HepG2 (cell line): ENCODE measurements around the gene PPP4C. TPM values are rescaled to one million over a fixed set of nuclear protein-coding genes. Genes with fewer than 3 reads are reported as not detected.

Experiments used
- CHCHD3 ChIP-seq: sonication (generic); formaldehyde crosslinking; IDR thresholded peaks from 2 replicates; pipeline ENCODE4 v1.8.0; 2022; ENCODE audit warnings: mild to moderate bottlenecking, missing genetic modification reagents, moderate library complexity
- ETV6 ChIP-seq: sonication (generic); formaldehyde crosslinking; conservative IDR thresholded peaks from 2 replicates; pipeline ENCODE4 v1.4.0; 2020; ENCODE audit warnings: missing genetic modification reagents
- HBP1 ChIP-seq: IDR thresholded peaks from 2 replicates; pipeline ENCODE4 v1.6.1; 2016; ENCODE audit warnings: low read depth, control low read depth
- JUNB ChIP-seq: sonication (generic); formaldehyde crosslinking; IDR thresholded peaks from 2 replicates; pipeline ENCODE4 v1.8.0; 2022; ENCODE audit warnings: missing genetic modification reagents, mild to moderate bottlenecking, borderline replicate concordance
- KLF13 ChIP-seq: sonication (generic); formaldehyde crosslinking; IDR thresholded peaks from 2 replicates; pipeline ENCODE4 v1.4.0; 2020; ENCODE audit warnings: mild to moderate bottlenecking, missing genetic modification reagents
- KMT2A ChIP-seq: sonication (generic); formaldehyde crosslinking; IDR thresholded peaks from 2 replicates; pipeline ENCODE4 v1.4.0; 2020; ENCODE audit warnings: missing genetic modification reagents
- MAF1 ChIP-seq: sonication (generic); formaldehyde crosslinking; IDR thresholded peaks from 2 replicates; pipeline ENCODE4 v1.5.0; 2020; ENCODE audit warnings: missing genetic modification reagents, borderline replicate concordance
- MIXL1 ChIP-seq: IDR thresholded peaks from 2 replicates; pipeline ENCODE4 v1.6.1; 2016
- NCOA5 ChIP-seq: sonication (generic); formaldehyde crosslinking; IDR thresholded peaks from 2 replicates; pipeline ENCODE4 v1.4.0; 2020; ENCODE audit warnings: missing genetic modification reagents
- NFE2L2 ChIP-seq: fragments of 150-350 bp; IDR thresholded peaks from 2 replicates; pipeline ENCODE4 v1.6.1; 2014; ENCODE audit warnings: low read length
- NFYB ChIP-seq: sonication (generic); formaldehyde crosslinking; IDR thresholded peaks from 2 replicates; pipeline ENCODE4 v1.4.0; 2020; ENCODE audit warnings: missing genetic modification reagents
- PHF21A ChIP-seq: sonication (generic); formaldehyde crosslinking; IDR thresholded peaks from 2 replicates; pipeline ENCODE4 v1.5.0; 2020; ENCODE audit warnings: mild to moderate bottlenecking, missing genetic modification reagents
- SRF ChIP-seq: IDR thresholded peaks from 2 replicates; pipeline ENCODE4 v1.6.1; 2011; ENCODE audit warnings: mild to moderate bottlenecking, low read depth, low read length, moderate library complexity
- SRSF4 ChIP-seq: fragments of 200-400 bp; formaldehyde crosslinking; IDR thresholded peaks from one replicate; pipeline ENCODE4 v1.6.1; 2018; ENCODE audit warnings: mild to moderate bottlenecking, low read depth, low read length, moderate library complexity; ENCODE audit not compliant: poor library complexity, severe bottlenecking
- TARDBP ChIP-seq: sonication (generic); formaldehyde crosslinking; IDR thresholded peaks from 2 replicates; pipeline ENCODE4 v1.8.0; 2022; ENCODE audit warnings: mild to moderate bottlenecking, missing genetic modification reagents
- TFDP1 ChIP-seq: IDR thresholded peaks from 2 replicates; pipeline ENCODE4 v1.6.1; 2016; ENCODE audit warnings: missing compliant biosample characterization, missing genetic modification reagents, borderline replicate concordance
- THAP9 ChIP-seq: sonication (generic); formaldehyde crosslinking; IDR thresholded peaks from 2 replicates; pipeline ENCODE4; 2020; ENCODE audit warnings: missing genetic modification reagents, mild to moderate bottlenecking, borderline replicate concordance
- ZFP90 ChIP-seq: sonication (generic); formaldehyde crosslinking; IDR thresholded peaks from 2 replicates; pipeline ENCODE4 v1.8.0; 2022; ENCODE audit warnings: missing genetic modification reagents, mild to moderate bottlenecking, inconsistent platforms, borderline replicate concordance
- ZNF17 ChIP-seq: sonication (generic); formaldehyde crosslinking; IDR thresholded peaks from 2 replicates; pipeline ENCODE4 v1.5.0; 2020; ENCODE audit warnings: mild to moderate bottlenecking, missing genetic modification reagents
- ZNF207 ChIP-seq: fragments of 450-650 bp; IDR thresholded peaks from 2 replicates; pipeline ENCODE4 v1.6.1; 2016; ENCODE audit warnings: antibody characterized with exemption, borderline replicate concordance
- ZNF329 ChIP-seq: sonication (generic); formaldehyde crosslinking; IDR thresholded peaks from 2 replicates; pipeline ENCODE4 v1.9.0; 2021; ENCODE audit warnings: low read depth, mild to moderate bottlenecking, missing genetic modification reagents
- ZNF704 ChIP-seq: sonication (generic); formaldehyde crosslinking; IDR thresholded peaks from 2 replicates; pipeline ENCODE4 v1.8.1; 2023; ENCODE audit warnings: mild to moderate bottlenecking, inconsistent platforms, moderate library complexity, missing genetic modification reagents, borderline replicate concordance
- ZNF891 ChIP-seq: sonication (generic); formaldehyde crosslinking; IDR thresholded peaks from 2 replicates; pipeline ENCODE4 v1.5.0; 2020; ENCODE audit warnings: mild to moderate bottlenecking, missing genetic modification reagents
- ZSCAN12 ChIP-seq: sonication (generic); formaldehyde crosslinking; IDR thresholded peaks from 2 replicates; pipeline ENCODE4 v1.9.0; 2021; ENCODE audit warnings: mild to moderate bottlenecking, missing genetic modification reagents
- polyA plus RNA-seq, 8 experiments: library from polyadenylated mRNA; depleted of rRNA in 3 of 8; stranded (reverse) in 7 of 8; unstranded in 1 of 8; fragments of >200 nt; fragmentation: Illumina TruSeq in 4 of 8; extraction: Trizol in 4 of 8; gene quantifications; 2 replicates each; pipeline versions ENCODE4 v1.2.1 to v1.2.3, GENCODE V29; 2011 to 2016; ENCODE audit warnings: low read depth in 4 of 8, missing spikeins in 1 of 8, mixed read lengths in 1 of 8; ENCODE audit not compliant: insufficient read depth in 1 of 8
- total RNA-seq, 5 experiments: library from RNA; depleted of rRNA; stranded (reverse); fragments of >200 nt; fragmentation: Illumina TruSeq; extraction: Trizol; gene quantifications; 2 replicates each; pipeline ENCODE4 v1.2.3, GENCODE V29; 2016; ENCODE audit warnings: low read depth in 1 of 5

The PPP4C gene
- total and polyA plus RNA-seq, 2 of the 13 experiments (the other 11 are each of a cell fraction or from before 2014, with no cell fraction given) = 176 to 220 TPM

GRCh38 chr16:30092373-30093010, 16.7 kb downstream of the PPP4C start (continued):
- TF ChIP-seq ZNF891 (CRISPR knock-in tag) = no peak
- TF ChIP-seq KMT2A (CRISPR knock-in tag) = no peak
- TF ChIP-seq ZSCAN12 (CRISPR knock-in tag) = 0 out of 2 replicates have a peak, but pooled peaks have one; percentile 64
- TF ChIP-seq ZNF329 (CRISPR knock-in tag) = 0 out of 2 replicates have a peak, but pooled peaks have one; percentile 24
- TF ChIP-seq ZFP90 = peak; percentile 76; the same call in 1 of the 2 replicates
- peak; percentile 88; the same call in 1 of the 2 replicates for TF ChIP-seq TARDBP (CRISPR knock-in tag)
- peak; percentile 96 for TF ChIP-seq TFDP1 (CRISPR knock-in tag)
- TF ChIP-seq ZNF17 = no peak
- no peak; the same call in 1 of the 2 replicates for TF ChIP-seq NFYB (CRISPR knock-in tag)
- TF ChIP-seq HBP1 = peak; percentile 55; the same call in 1 of the 2 replicates
- TF ChIP-seq CHCHD3 (CRISPR knock-in tag) = no peak
- no peak for TF ChIP-seq KLF13
- TF ChIP-seq SRF = no peak
- no peak for TF ChIP-seq NFE2L2
- TF ChIP-seq ETV6 (CRISPR knock-in tag) = 0 out of 2 replicates have a peak, but pooled peaks have one; percentile 68
- TF ChIP-seq MAF1 (CRISPR knock-in tag) = no peak; the same call in 1 of the 2 replicates
- TF ChIP-seq ZNF704 = no peak
- no peak for TF ChIP-seq NCOA5 (CRISPR knock-in tag)
- TF ChIP-seq THAP9 (CRISPR knock-in tag) = peak; percentile 75; the same call in 1 of the 2 replicates
- TF ChIP-seq PHF21A = peak; percentile 94
- no peak for TF ChIP-seq ZNF207
- TF ChIP-seq MIXL1 (CRISPR knock-in tag) = no peak
- TF ChIP-seq JUNB (CRISPR knock-in tag) = no peak
- TF ChIP-seq SRSF4 = no peak
